GM12874 (cell line): ENCODE measurements around the gene IGF1R.

ENCODE experiments used
- CTCF ChIP-seq: IDR thresholded peaks from 2 replicates; pipeline ENCODE4 v1.5.1; 2011; ENCODE audit warnings: low read depth, mild to moderate bottlenecking, control low read depth, low read length, moderate library complexity; ENCODE audit not compliant: insufficient read depth

IGF1R gene

GRCh38 chr15:98842192-98842972 is 194.0 kb downstream of the IGF1R start:
- no peak for TF ChIP-seq CTCF

GRCh38 chr15:98842973-98843285 is 194.6 kb downstream of the IGF1R start:
- TF ChIP-seq CTCF: no peak

GRCh38 chr15:98843844-98844243 is 195.5 kb downstream of the IGF1R start:
- no peak for TF ChIP-seq CTCF

GRCh38 chr15:98844261-98844660 is 195.9 kb downstream of the IGF1R start:
- no peak for TF ChIP-seq CTCF

GRCh38 chr15:98845138-98845884 is 197.0 kb downstream of the IGF1R start:
- no peak for TF ChIP-seq CTCF

GRCh38 chr15:98850961-98851572 is 202.7 kb downstream of the IGF1R start:
- TF ChIP-seq CTCF: peak; percentile 41; the same call in 1 of the 2 replicates

- TF ChIP-seq CTCF: no peak
These were observed 204.8 kb downstream of the IGF1R start for GRCh38 chr15:98853161-98853560.
